SK-N-SH (cell line): Measurements from ENCODE around the gene MYH15.

Experiments
- EZH2phosphoT487 ChIP-seq: fragments of 200-600 bp; sonication (generic); IDR thresholded peaks from 2 replicates; pipeline ENCODE4 v1.6.1; 2017; ENCODE audit warnings: low read depth, mixed run types, mild to moderate bottlenecking, antibody characterized with exemption, moderate library complexity, borderline replicate concordance
- FOXM1 ChIP-seq: IDR thresholded peaks from 2 replicates; pipeline ENCODE4 v1.4.0; 2012; ENCODE audit warnings: low read depth, mild to moderate bottlenecking
- NRF1 ChIP-seq: IDR thresholded peaks from 2 replicates; pipeline ENCODE4 v1.6.1; 2012; ENCODE audit warnings: low read depth, mild to moderate bottlenecking, low read length
- POLR2AphosphoS5 ChIP-seq: IDR thresholded peaks from 2 replicates; pipeline ENCODE4 v1.6.1; 2012; ENCODE audit warnings: low read depth, low read length
- RAD21 ChIP-seq: IDR thresholded peaks from 2 replicates; pipeline ENCODE4 v1.6.1; 2012; ENCODE audit warnings: mild to moderate bottlenecking, low read length
- YY1 ChIP-seq: IDR thresholded peaks from 2 replicates; pipeline ENCODE4 v1.4.0; 2012; ENCODE audit warnings: low read depth, mild to moderate bottlenecking
- TF ChIP-seq, protein P1 (sequence below): fragments of 200-600 bp; sonication (generic); IDR thresholded peaks from 2 replicates; pipeline ENCODE4 v1.6.1; 2017; ENCODE audit warnings: antibody characterized with exemption, mild to moderate bottlenecking, moderate library complexity

- TF ChIP-seq, protein P1, sequence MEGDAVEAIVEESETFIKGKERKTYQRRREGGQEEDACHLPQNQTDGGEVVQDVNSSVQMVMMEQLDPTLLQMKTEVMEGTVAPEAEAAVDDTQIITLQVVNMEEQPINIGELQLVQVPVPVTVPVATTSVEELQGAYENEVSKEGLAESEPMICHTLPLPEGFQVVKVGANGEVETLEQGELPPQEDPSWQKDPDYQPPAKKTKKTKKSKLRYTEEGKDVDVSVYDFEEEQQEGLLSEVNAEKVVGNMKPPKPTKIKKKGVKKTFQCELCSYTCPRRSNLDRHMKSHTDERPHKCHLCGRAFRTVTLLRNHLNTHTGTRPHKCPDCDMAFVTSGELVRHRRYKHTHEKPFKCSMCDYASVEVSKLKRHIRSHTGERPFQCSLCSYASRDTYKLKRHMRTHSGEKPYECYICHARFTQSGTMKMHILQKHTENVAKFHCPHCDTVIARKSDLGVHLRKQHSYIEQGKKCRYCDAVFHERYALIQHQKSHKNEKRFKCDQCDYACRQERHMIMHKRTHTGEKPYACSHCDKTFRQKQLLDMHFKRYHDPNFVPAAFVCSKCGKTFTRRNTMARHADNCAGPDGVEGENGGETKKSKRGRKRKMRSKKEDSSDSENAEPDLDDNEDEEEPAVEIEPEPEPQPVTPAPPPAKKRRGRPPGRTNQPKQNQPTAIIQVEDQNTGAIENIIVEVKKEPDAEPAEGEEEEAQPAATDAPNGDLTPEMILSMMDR, result no peak
- no peak for TF ChIP-seq FOXM1
- TF ChIP-seq YY1, result no peak
- no peak for TF ChIP-seq POLR2AphosphoS5
- no peak for TF ChIP-seq RAD21
- TF ChIP-seq EZH2phosphoT487, result no peak
- TF ChIP-seq NRF1, result no peak
These were observed 2.5 kb downstream of the MYH15 start for GRCh38 chr3:108507902-108508301.
